ENCODE results near the gene ANO2. TPM values are rescaled to one million over a fixed set of nuclear protein-coding genes. Genes with fewer than 3 reads are reported as not detected.

ANO2 gene
- total and polyA plus RNA-seq, 2 experiments from 2014 or later = 2.3 to 4.6 TPM

DNA sequence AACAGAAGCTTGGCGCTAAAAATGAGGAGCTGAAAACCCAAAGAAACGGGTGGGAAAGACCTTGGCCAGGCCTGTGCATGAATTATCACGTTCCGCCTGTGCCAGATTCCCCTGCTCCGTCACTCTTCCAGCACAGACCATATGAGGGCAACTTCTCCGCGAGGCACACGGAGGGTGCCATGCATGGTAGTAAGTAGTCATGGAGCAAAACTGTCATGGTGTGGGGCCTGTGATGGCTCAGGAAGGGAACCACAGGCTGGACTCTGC is 148.2 kb downstream of the ANO2 start:
- Mint-ChIP-seq H3K27ac (no peak overlapping the region), H3K27me3 (ENCODE audit: insufficient read depth, low read depth, poor library complexity) (peaks cover 2% of the 10 kb centered on the region)

DNA sequence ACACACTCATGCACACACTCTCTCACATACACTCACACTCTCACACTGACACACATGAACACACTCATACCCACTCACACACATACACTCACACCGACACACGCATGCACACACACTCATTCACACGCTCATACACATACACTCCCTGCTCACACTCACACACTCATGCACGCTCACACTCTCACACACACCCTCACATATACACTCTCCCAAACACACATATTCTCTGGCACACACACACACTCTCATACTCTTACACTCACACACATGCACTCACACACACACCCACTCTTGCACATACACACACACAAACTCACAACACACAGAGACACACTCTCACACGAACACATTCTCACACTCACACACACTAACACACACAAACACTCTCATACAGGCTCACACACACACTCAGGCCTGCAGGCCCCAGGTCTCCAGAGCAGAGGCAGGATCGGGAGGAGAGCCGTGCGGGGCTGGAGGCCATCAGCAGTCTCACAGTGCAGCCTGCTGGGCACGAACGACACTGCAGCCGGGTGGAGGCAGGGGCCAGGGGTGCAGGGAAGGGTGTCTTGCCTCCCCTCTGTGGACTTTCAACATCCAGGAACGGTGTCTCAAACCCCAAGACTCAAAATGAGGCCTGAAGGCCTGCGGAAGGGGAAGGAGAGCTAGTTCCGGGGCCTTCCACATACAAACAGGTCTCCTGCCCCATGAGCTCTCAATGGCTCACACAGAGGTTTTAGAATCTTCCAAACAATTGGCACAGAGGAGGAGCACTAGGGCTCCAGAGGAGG is 148.7 kb downstream of the ANO2 start:
- Histone ChIP-seq H3K79me2 (replicated peaks; ENCODE audit: insufficient read depth) (no peaks in the 10 kb centered on the region), H4K20me1 (replicated peaks; ENCODE audit: insufficient read depth) (no peaks in the 10 kb centered on the region), H3K27me3 (ENCODE audit: insufficient read depth) (no peaks in the 10 kb centered on the region), H3K4me1 (ENCODE audit: insufficient read depth) (no peaks in the 10 kb centered on the region), H3F3A (replicated peaks; ENCODE audit: low read depth) (no peaks in the 10 kb centered on the region), H3K4me2 (no peak overlapping the region), H2AFZ (no peak overlapping the region), H3K36me3 (ENCODE audit: insufficient read depth) (no peaks in the 10 kb centered on the region), H3K9me2 (ENCODE audit: insufficient read depth) (peaks cover 22% of the 10 kb centered on the region), H3K4me3 (no peak overlapping the region), H3K27ac (ENCODE audit: low read depth) (no peak overlapping the region)
- H3K36me3 Mint-ChIP-seq (ENCODE audit: low read depth) = no peaks in the 10 kb centered on the region
- no peak overlapping the region for H3K27ac Mint-ChIP-seq
- no peaks in the 10 kb centered on the region for H3K9me3 Mint-ChIP-seq
- H3K27me3 Mint-ChIP-seq (ENCODE audit: insufficient read depth, low read depth, poor library complexity) = peaks cover 2% of the 10 kb centered on the region
- TF ChIP-seq CREB1 (CRISPR knock-in tag; IDR thresholded peaks at IDR 0.05; ENCODE audit: low read depth) = no peak
- TF ChIP-seq, protein P1, sequence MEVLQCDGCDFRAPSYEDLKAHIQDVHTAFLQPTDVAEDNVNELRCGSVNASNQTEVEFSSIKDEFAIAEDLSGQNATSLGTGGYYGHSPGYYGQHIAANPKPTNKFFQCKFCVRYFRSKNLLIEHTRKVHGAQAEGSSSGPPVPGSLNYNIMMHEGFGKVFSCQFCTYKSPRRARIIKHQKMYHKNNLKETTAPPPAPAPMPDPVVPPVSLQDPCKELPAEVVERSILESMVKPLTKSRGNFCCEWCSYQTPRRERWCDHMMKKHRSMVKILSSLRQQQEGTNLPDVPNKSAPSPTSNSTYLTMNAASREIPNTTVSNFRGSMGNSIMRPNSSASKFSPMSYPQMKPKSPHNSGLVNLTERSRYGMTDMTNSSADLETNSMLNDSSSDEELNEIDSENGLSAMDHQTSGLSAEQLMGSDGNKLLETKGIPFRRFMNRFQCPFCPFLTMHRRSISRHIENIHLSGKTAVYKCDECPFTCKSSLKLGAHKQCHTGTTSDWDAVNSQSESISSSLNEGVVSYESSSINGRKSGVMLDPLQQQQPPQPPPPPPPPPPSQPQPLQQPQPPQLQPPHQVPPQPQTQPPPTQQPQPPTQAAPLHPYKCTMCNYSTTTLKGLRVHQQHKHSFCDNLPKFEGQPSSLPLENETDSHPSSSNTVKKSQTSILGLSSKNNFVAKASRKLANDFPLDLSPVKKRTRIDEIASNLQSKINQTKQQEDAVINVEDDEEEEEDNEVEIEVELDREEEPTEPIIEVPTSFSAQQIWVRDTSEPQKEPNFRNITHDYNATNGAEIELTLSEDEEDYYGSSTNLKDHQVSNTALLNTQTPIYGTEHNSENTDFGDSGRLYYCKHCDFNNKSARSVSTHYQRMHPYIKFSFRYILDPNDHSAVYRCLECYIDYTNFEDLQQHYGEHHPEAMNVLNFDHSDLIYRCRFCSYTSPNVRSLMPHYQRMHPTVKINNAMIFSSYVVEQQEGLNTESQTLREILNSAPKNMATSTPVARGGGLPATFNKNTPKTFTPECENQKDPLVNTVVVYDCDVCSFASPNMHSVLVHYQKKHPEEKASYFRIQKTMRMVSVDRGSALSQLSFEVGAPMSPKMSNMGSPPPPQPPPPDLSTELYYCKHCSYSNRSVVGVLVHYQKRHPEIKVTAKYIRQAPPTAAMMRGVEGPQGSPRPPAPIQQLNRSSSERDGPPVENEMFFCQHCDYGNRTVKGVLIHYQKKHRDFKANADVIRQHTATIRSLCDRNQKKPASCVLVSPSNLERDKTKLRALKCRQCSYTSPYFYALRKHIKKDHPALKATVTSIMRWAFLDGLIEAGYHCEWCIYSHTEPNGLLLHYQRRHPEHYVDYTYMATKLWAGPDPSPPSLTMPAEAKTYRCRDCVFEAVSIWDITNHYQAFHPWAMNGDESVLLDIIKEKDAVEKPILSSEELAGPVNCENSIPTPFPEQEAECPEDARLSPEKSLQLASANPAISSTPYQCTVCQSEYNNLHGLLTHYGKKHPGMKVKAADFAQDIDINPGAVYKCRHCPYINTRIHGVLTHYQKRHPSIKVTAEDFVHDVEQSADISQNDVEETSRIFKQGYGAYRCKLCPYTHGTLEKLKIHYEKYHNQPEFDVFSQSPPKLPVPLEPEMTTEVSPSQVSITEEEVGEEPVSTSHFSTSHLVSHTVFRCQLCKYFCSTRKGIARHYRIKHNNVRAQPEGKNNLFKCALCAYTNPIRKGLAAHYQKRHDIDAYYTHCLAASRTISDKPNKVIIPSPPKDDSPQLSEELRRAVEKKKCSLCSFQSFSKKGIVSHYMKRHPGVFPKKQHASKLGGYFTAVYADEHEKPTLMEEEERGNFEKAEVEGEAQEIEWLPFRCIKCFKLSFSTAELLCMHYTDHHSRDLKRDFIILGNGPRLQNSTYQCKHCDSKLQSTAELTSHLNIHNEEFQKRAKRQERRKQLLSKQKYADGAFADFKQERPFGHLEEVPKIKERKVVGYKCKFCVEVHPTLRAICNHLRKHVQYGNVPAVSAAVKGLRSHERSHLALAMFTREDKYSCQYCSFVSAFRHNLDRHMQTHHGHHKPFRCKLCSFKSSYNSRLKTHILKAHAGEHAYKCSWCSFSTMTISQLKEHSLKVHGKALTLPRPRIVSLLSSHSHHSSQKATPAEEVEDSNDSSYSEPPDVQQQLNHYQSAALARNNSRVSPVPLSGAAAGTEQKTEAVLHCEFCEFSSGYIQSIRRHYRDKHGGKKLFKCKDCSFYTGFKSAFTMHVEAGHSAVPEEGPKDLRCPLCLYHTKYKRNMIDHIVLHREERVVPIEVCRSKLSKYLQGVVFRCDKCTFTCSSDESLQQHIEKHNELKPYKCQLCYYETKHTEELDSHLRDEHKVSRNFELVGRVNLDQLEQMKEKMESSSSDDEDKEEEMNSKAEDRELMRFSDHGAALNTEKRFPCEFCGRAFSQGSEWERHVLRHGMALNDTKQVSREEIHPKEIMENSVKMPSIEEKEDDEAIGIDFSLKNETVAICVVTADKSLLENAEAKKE (CRISPR knock-in tag; IDR thresholded peaks at IDR 0.05) = no peak
- TF ChIP-seq, protein P2, sequence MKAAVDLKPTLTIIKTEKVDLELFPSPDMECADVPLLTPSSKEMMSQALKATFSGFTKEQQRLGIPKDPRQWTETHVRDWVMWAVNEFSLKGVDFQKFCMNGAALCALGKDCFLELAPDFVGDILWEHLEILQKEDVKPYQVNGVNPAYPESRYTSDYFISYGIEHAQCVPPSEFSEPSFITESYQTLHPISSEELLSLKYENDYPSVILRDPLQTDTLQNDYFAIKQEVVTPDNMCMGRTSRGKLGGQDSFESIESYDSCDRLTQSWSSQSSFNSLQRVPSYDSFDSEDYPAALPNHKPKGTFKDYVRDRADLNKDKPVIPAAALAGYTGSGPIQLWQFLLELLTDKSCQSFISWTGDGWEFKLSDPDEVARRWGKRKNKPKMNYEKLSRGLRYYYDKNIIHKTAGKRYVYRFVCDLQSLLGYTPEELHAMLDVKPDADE (IDR thresholded peaks at IDR 0.05) = no peak
- TF ChIP-seq, protein P3, sequence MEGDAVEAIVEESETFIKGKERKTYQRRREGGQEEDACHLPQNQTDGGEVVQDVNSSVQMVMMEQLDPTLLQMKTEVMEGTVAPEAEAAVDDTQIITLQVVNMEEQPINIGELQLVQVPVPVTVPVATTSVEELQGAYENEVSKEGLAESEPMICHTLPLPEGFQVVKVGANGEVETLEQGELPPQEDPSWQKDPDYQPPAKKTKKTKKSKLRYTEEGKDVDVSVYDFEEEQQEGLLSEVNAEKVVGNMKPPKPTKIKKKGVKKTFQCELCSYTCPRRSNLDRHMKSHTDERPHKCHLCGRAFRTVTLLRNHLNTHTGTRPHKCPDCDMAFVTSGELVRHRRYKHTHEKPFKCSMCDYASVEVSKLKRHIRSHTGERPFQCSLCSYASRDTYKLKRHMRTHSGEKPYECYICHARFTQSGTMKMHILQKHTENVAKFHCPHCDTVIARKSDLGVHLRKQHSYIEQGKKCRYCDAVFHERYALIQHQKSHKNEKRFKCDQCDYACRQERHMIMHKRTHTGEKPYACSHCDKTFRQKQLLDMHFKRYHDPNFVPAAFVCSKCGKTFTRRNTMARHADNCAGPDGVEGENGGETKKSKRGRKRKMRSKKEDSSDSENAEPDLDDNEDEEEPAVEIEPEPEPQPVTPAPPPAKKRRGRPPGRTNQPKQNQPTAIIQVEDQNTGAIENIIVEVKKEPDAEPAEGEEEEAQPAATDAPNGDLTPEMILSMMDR (conservative IDR thresholded peaks at IDR 0.05; ENCODE audit: low read depth in 2 of 2) = peak; percentile 80 to 98
- TF ChIP-seq EZH2 (IDR thresholded peaks at IDR 0.05; ENCODE audit: low read depth, unreplicated experiment) = no peak
- no peak for TF ChIP-seq STAT1 (IDR thresholded peaks at IDR 0.05; ENCODE audit: unreplicated experiment)
- TF ChIP-seq EZH2phosphoT487 (IDR thresholded peaks at IDR 0.05; ENCODE audit: unreplicated experiment) = no peak
- TF ChIP-seq JUNB (IDR thresholded peaks at IDR 0.05; ENCODE audit: unreplicated experiment) = no peak
- TF ChIP-seq POLR2AphosphoS5 (IDR thresholded peaks at IDR 0.05; ENCODE audit: low read depth) = no peak
- ATAC-seq = peak; percentile 100
- H3K4me3 Mint-ChIP-seq = no peak overlapping the region
- DNase-seq (ENCODE audit: low spot score) = peak; percentile 82
- no peaks in the 10 kb centered on the region for H3K4me1 Mint-ChIP-seq

More for the DNA sequence above, 148.2 kb downstream of the ANO2 start:
- H3F3A ChIP-seq (replicated peaks; ENCODE audit: low read depth) = no peaks in the 10 kb centered on the region
- peaks cover 22% of the 10 kb centered on the region for H3K9me2 ChIP-seq (ENCODE audit: insufficient read depth)
- H3K4me1 Mint-ChIP-seq = no peaks in the 10 kb centered on the region
- ATAC-seq (no peak), DNase-seq (ENCODE audit: low spot score) (no peak)
- no peak overlapping the region for H3K4me3 Mint-ChIP-seq
- H3K79me2 ChIP-seq (replicated peaks; ENCODE audit: insufficient read depth) = no peaks in the 10 kb centered on the region
- no peaks in the 10 kb centered on the region for H4K20me1 ChIP-seq (replicated peaks; ENCODE audit: insufficient read depth)
- no peak overlapping the region for H3K27ac ChIP-seq (ENCODE audit: low read depth)
- H3K36me3 ChIP-seq (ENCODE audit: insufficient read depth) = no peaks in the 10 kb centered on the region
- H3K27me3 ChIP-seq (ENCODE audit: insufficient read depth) = no peaks in the 10 kb centered on the region
- no peaks in the 10 kb centered on the region for H3K9me3 Mint-ChIP-seq
- no peak for TF ChIP-seq NANOG (IDR thresholded peaks at IDR 0.05; ENCODE audit: borderline replicate concordance)
- H2AFZ ChIP-seq = no peak overlapping the region
- H3K4me3 ChIP-seq = no peak overlapping the region
- H3K4me2 ChIP-seq = no peak overlapping the region
- no peaks in the 10 kb centered on the region for H3K36me3 Mint-ChIP-seq (ENCODE audit: low read depth)
- H3K4me1 ChIP-seq (ENCODE audit: insufficient read depth) = no peaks in the 10 kb centered on the region

Data from GM23338 (cell line).